BLaER1 (cell line): Measurements from ENCODE around the gene IFT57.
"Not testable (repeated sequence)": the region's sequence is repeated elsewhere in the genome, so short reads cannot be mapped to it uniquely, and the experiment has no call there.

ENCODE experiments used
- H3K27ac ChIP-seq: shearing (Covaris generic); formaldehyde crosslinking; 2 replicates; pipeline ENCODE4 v1.8.1; 2022
- H3K27me3 ChIP-seq: shearing (Covaris generic); formaldehyde crosslinking; 2 replicates; pipeline ENCODE4 v1.8.1; 2022
- H3K36me3 ChIP-seq: shearing (Covaris generic); formaldehyde crosslinking; 2 replicates; pipeline ENCODE4 v1.8.1; 2022
- H3K4me1 ChIP-seq: shearing (Covaris generic); formaldehyde crosslinking; 2 replicates; pipeline ENCODE4 v1.8.1; 2022
- H3K4me2 ChIP-seq: shearing (Covaris generic); formaldehyde crosslinking; 2 replicates; pipeline ENCODE4 v1.8.1; 2022
- H3K4me3 ChIP-seq: shearing (Covaris generic); formaldehyde crosslinking; 2 replicates; pipeline ENCODE4 v1.8.1; 2022
- H3K9ac ChIP-seq: shearing (Covaris generic); formaldehyde crosslinking; 2 replicates; pipeline ENCODE4 v1.8.1; 2022
- H3K9me3 ChIP-seq: shearing (Covaris generic); formaldehyde crosslinking; 2 replicates; pipeline ENCODE4 v1.8.1; 2022
- H4K20me1 ChIP-seq: shearing (Covaris generic); formaldehyde crosslinking; 2 replicates; pipeline ENCODE4 v1.8.1; 2022
- Cebpa-rat ChIP-seq: shearing (Covaris generic); IDR thresholded peaks from 2 replicates; pipeline ENCODE4 v1.8.1; 2022

The IFT57 gene

GRCh38 chr3:108175352-108175751, 46.9 kb downstream of the IFT57 start:
- H3K36me3 ChIP-seq: no peaks in the 10 kb centered on the region
- no peaks in the 10 kb centered on the region for H3K27me3 ChIP-seq
- H3K9ac ChIP-seq: no peak overlapping the region
- H3K4me1 ChIP-seq: no peaks in the 10 kb centered on the region
- no peaks in the 10 kb centered on the region for H4K20me1 ChIP-seq
- H3K4me2 ChIP-seq: no peak overlapping the region
- no peak overlapping the region for H3K4me3 ChIP-seq
- H3K9me3 ChIP-seq: no peaks in the 10 kb centered on the region
- no peak overlapping the region for H3K27ac ChIP-seq
- TF ChIP-seq Cebpa-rat: no peak

- no peak for TF ChIP-seq Cebpa-rat
- no peaks in the 10 kb centered on the region for H3K36me3 ChIP-seq
- no peaks in the 10 kb centered on the region for H4K20me1 ChIP-seq
- H3K9ac ChIP-seq: no peak overlapping the region
- no peak overlapping the region for H3K4me2 ChIP-seq
- H3K4me1 ChIP-seq: 0 out of 2 replicates have a peak, but pooled peaks cover 5% of the 10 kb centered on the region
- no peak overlapping the region for H3K27ac ChIP-seq
- H3K27me3 ChIP-seq: no peaks in the 10 kb centered on the region
- no peak overlapping the region for H3K4me3 ChIP-seq
- no peaks in the 10 kb centered on the region for H3K9me3 ChIP-seq
Observed at GRCh38 chr3:108171106-108171505, 51.1 kb downstream of the IFT57 start.

GRCh38 chr3:108164391-108164790, 57.8 kb downstream of the IFT57 start:
- no peak overlapping the region for H3K9ac ChIP-seq
- H3K9me3 ChIP-seq: no peaks in the 10 kb centered on the region
- TF ChIP-seq Cebpa-rat: no peak
- H3K4me1 ChIP-seq: peaks cover 11% of the 10 kb centered on the region; the same call in 1 of the 2 replicates
- H4K20me1 ChIP-seq: no peaks in the 10 kb centered on the region
- no peaks in the 10 kb centered on the region for H3K27me3 ChIP-seq
- H3K4me2 ChIP-seq: no peak overlapping the region
- no peak overlapping the region for H3K4me3 ChIP-seq
- H3K36me3 ChIP-seq: no peaks in the 10 kb centered on the region
- H3K27ac ChIP-seq: no peak overlapping the region

GRCh38 chr3:108159865-108160264, 62.4 kb downstream of the IFT57 start:
- no peak overlapping the region for H3K4me2 ChIP-seq

GRCh38 chr3:108159105-108159504, 63.1 kb downstream of the IFT57 start:
- no peaks in the 10 kb centered on the region for H3K36me3 ChIP-seq
- no peak overlapping the region for H3K9ac ChIP-seq
- no peaks in the 10 kb centered on the region for H3K27me3 ChIP-seq
- H4K20me1 ChIP-seq: no peaks in the 10 kb centered on the region
- no peak overlapping the region for H3K4me3 ChIP-seq
- H3K27ac ChIP-seq: no peak overlapping the region
- H3K9me3 ChIP-seq: no peaks in the 10 kb centered on the region
- no peak overlapping the region for H3K4me2 ChIP-seq
- H3K4me1 ChIP-seq: peaks cover 6% of the 10 kb centered on the region; the same call in 1 of the 2 replicates
- no peak for TF ChIP-seq Cebpa-rat

More at GRCh38 chr3:108159865-108160264, 62.4 kb downstream of the IFT57 start:
- Histone ChIP-seq H3K27ac (no peak overlapping the region), H3K27me3 (no peaks in the 10 kb centered on the region), H3K9ac (no peak overlapping the region), H3K4me1 (peaks cover 6% of the 10 kb centered on the region; the same call in 1 of the 2 replicates), H3K36me3 (no peaks in the 10 kb centered on the region), H3K9me3 (no peaks in the 10 kb centered on the region), H3K4me3 (no peak overlapping the region), H4K20me1 (no peaks in the 10 kb centered on the region)
- TF ChIP-seq Cebpa-rat: no peak

- no peak overlapping the region for H3K4me2 ChIP-seq
- no peak for TF ChIP-seq Cebpa-rat
- no peaks in the 10 kb centered on the region for H4K20me1 ChIP-seq
- H3K4me1 ChIP-seq: peaks cover 6% of the 10 kb centered on the region; the same call in 1 of the 2 replicates
- H3K9ac ChIP-seq: no peak overlapping the region
- H3K27me3 ChIP-seq: no peaks in the 10 kb centered on the region
- H3K36me3 ChIP-seq: no peaks in the 10 kb centered on the region
- H3K27ac ChIP-seq: no peak overlapping the region
- H3K4me3 ChIP-seq: no peak overlapping the region
- H3K9me3 ChIP-seq: no peaks in the 10 kb centered on the region
Observed at GRCh38 chr3:108158251-108158650, 64.0 kb downstream of the IFT57 start.

- Histone ChIP-seq H3K27me3 (no peaks in the 10 kb centered on the region), H3K4me1 (peaks cover 10% of the 10 kb centered on the region; the same call in 1 of the 2 replicates), H3K4me2 (no peak overlapping the region), H3K36me3 (no peaks in the 10 kb centered on the region), H3K9me3 (no peaks in the 10 kb centered on the region), H3K9ac (no peak overlapping the region), H3K4me3 (no peak overlapping the region), H3K27ac (no peak overlapping the region), H4K20me1 (no peaks in the 10 kb centered on the region)
- no peak for TF ChIP-seq Cebpa-rat
Observed at GRCh38 chr3:108157273-108157672, 65.0 kb downstream of the IFT57 start.

- H3K27me3 ChIP-seq: no peaks in the 10 kb centered on the region
- no peak overlapping the region for H3K27ac ChIP-seq
- no peak overlapping the region for H3K4me2 ChIP-seq
- no peak for TF ChIP-seq Cebpa-rat
- no peaks in the 10 kb centered on the region for H3K9me3 ChIP-seq
- no peaks in the 10 kb centered on the region for H4K20me1 ChIP-seq
- no peak overlapping the region for H3K4me3 ChIP-seq
- H3K36me3 ChIP-seq: no peaks in the 10 kb centered on the region
- peaks cover 10% of the 10 kb centered on the region; the same call in 1 of the 2 replicates for H3K4me1 ChIP-seq
- no peak overlapping the region for H3K9ac ChIP-seq
Observed at GRCh38 chr3:108156312-108156853, 65.8 kb downstream of the IFT57 start.

DNA sequence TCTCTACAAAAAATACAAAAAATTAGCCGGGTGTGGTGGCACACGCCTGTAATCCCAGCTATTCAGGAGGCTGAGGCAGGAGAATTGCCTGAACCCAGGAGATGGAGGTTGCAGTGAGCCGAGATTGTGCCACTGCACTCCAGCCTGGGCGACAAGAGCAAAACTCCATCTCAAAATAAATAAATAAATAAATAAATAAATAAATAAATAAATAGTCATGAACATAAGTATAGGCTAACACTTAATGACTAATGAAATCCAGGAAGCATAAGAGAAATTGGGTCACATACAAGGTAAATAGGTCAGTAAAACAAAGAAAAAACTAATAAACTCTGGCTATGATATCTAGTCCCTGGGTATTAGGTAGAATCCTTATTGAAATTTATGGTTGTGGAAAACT, 66.6 kb downstream of the IFT57 start:
- not testable (repeated sequence) for H3K4me1 ChIP-seq, H3K9me3 ChIP-seq, H3K27me3 ChIP-seq, H3K4me3 ChIP-seq, H3K27ac ChIP-seq, H3K9ac ChIP-seq, H4K20me1 ChIP-seq, H3K36me3 ChIP-seq, H3K4me2 ChIP-seq

- H3K9ac ChIP-seq: no peak overlapping the region
- H3K27ac ChIP-seq: no peak overlapping the region
- H3K4me3 ChIP-seq: no peak overlapping the region
- no peaks in the 10 kb centered on the region for H4K20me1 ChIP-seq
- H3K36me3 ChIP-seq: no peaks in the 10 kb centered on the region
- no peaks in the 10 kb centered on the region for H3K9me3 ChIP-seq
- no peak overlapping the region for H3K4me2 ChIP-seq
- no peak for TF ChIP-seq Cebpa-rat
- H3K27me3 ChIP-seq: no peaks in the 10 kb centered on the region
- H3K4me1 ChIP-seq: 0 out of 2 replicates have a peak, but pooled peaks cover 4% of the 10 kb centered on the region
Observed at GRCh38 chr3:108153451-108153981, 68.7 kb downstream of the IFT57 start.
